Activated naive CD4-positive, alpha-beta T cell treated with Interleukin-2 at 50 U/mL for 16 hours (primary cell): Measurements from ENCODE around the gene PNLDC1.
A peak's percentile ranks its signal among the peaks of the same experiment; 100 is the strongest.
"Not testable (repeated sequence)": the region's sequence is repeated elsewhere in the genome, so short reads cannot be mapped to it uniquely, and the experiment has no call there.

Experiments
- DNase-seq: peaks from one replicate; pipeline ENCODE4 v3.0.0-alpha.2; 2020

The PNLDC1 gene

DNA sequence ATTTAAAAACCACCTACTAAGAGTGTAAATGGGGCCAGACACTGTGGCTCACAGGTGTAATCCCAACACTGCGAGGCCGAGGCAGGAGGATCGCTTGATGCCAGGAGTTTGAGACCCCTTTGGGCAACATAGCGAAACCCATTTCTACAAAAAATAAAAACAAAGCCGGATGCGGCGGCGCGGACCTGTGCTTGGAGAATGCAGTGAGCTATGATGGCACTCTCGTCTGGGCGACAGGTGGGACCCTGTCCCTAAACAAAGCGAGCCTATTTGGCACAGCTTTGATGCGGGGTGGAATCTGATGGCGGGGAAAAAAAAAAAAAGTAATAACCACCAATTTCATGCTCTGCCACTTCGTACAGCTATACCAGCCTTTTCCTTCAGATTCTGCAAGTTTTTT, 11.8 kb upstream of the PNLDC1 start:
- DNase-seq, result peak; percentile 24

DNA sequence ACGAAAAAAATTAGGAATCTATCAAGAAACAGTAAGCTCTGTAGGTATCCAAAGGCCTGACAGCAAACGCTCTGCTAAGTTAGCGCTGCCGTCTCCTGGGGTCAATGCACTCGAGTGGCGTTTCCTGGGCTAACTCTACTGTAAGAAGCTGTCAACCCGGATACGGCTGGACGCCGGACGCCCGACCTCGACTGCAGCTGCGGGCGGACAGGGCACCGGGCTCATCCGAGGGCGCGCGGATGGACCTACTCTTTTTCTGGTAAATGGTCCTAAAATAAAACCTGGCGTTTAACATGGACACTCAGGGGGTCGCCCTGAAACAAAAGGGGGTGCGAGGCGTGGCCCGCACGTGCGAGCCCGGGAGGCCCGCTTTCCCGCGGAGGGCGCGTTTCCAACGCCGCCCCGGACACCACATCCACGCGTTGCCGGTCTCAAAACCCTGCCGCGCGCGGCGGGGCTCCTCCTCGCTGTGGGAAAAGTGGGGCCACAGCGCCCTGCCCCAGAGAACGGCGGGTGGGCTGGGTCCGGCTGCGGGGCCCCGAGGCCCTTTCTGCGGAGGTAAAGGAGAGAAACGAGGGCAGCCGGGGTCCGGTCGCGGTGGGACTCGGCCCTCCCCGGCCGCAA, 11.2 kb upstream of the PNLDC1 start:
- peak; percentile 23 for DNase-seq

DNA sequence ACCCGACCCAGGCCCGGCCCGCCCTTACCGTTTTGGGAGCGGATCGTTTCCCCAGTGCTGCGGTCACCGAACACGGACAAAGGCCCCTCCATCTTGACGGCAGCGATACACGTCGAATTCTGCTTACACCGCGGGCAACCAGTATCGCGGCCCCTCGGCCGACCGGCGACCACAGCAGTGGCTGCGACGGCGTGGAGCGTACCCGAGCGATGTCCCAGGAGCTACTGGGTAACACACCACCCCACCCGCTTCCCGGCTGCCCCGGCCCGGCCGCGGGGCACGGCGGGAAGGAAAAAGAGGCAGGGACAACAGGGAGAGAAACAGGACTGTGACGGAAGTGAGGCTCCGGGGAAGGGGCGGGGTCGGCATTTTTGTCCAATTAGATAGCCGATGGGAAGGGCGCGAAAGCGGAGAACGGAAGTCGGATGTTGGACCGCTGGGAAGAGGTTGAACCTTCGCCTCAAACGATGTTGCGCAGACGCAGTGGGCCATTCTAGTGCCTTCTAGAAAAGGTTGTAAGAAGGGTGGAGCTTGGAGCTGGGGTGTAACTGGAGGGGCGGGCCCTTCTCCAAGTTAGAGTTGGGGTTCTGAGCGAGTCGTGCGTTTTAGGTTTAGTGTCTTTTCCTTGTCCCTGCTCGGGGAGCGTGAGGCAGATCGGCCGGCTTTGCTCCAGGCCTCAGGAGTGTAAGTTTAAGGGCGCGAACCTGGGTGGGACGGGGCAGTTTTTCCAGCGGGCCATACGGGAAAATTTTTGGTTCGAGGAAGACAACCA, 10.5 kb upstream of the PNLDC1 start, which contains the start of gene TCP1:
Gene TCP1 (minus strand): TSS at position 226 of the 772 bp plus-strand sequence. CDS start 134 bp downstream, at position 92.
- DNase-seq, result peak; percentile 100

DNA sequence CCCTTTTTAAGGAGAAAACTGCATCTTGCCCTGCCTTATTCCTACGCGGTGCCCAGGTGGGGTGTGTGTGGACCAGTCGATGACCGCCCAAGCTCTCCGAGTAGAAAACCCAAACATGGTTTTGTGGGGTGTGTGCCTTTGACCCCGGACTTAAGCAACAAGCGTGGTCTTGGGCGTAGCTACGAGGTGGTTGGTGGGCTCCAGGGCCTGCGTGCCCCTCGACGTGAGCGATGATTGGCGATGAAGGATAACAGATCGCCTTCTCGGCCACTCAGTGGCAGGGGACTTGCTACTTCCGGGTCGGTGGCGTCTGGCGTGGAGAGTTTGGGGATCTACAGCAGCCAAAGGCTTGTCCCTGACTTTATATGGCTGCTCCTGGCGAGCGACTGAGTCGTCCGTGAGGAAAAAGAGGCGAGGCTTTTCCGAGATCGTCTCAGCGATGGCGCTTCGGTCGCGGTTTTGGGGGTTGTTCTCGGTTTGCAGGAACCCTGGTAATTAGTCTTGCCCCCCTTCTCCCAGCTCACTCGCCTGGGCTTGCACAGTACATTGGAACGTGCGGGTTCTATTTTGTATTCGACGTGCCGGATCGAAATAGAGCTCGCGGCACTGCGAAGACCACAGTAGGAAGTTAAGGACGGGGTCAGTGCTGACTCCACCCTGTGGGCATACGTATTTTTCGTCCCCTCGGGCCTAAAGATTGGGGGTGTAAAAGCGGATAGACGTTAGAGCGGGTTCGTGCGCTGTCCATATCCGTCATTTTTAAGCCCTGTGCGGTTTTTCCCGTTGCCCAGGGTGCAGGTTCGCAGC, 9.7 kb upstream of the PNLDC1 start, which contains the start of gene MRPL18:
Gene MRPL18 (plus strand): TSS at position 319 of the 807 bp plus-strand sequence. CDS start 121 bp downstream, at position 440.
- DNase-seq, result peak; percentile 89

DNA sequence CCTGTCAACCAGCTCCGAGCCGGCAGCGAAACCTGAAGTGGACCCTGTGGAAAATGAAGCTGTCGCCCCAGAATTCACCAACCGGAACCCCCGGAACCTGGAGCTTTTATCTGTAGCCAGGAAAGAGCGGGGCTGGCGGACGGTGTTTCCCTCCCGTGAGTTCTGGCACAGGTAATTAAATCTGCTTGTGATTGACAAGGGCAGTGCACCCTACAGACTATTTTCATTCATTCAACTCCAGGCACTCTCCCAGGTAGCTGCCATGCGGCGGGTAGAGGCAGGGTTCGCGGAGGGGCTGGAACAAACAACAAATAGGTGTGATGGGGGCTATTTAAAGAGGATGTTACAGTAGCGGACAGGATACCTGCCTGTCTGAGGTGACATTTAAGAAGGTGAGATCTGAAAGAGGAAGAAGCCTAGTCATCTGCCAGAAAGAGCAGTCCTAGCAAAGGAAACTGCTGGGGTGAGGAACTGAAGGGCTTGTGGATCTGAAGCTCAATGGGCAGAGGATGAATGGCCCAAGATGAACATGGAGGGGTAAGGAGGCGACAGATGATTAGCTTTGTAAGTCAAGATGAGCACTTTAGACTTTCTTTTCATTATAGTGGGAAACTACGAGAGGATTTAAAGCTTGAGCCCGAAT, 9.0 kb upstream of the PNLDC1 start:
- no peak for DNase-seq

DNA sequence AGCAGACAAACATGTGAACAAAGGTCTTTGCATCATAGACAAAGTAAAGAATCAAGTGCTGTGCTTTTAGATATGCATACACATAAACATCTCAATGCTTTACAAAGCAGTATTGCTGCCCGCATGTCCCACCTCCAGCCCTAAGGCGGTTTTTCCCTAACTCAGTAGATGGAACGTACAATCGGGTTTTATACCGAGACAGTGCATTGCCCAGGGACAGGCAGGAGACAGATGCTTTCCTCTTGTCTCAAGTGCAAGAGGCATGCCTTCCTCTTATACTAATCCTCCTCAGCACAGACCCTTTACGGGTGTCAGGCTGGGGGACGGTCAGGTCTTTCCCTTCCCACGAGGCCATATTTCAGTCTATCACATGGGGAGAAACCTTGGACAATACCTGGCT, 5.1 kb upstream of the PNLDC1 start:
- not testable (repeated sequence) for DNase-seq

- DNase-seq, result no peak
Observed at GRCh38 chr6:159797554-159797953, 2.5 kb upstream of the PNLDC1 start.

- no peak for DNase-seq
Observed at GRCh38 chr6:159801935-159802334, 1.9 kb downstream of the PNLDC1 start.

DNA sequence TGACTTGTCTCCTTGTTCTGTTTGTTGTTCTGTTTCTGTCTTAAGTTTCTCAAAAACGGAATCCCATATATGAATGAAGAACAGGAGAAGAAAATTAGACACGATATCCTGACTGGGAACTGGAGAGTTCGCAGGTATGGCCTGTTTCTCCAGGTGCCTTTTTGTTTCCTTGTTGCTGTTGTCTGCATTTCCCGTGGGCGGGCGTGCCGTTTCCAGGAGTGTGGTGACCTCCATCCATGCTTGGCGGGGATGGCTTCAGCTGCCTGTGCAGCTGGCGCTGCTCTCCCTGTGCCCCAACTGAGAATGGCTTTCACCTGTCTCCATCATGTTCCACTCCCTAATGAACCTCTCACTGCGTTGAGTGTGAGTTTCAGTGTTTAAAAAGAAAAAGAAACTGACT, 4.4 kb downstream of the PNLDC1 start:
- DNase-seq, result no peak

DNA sequence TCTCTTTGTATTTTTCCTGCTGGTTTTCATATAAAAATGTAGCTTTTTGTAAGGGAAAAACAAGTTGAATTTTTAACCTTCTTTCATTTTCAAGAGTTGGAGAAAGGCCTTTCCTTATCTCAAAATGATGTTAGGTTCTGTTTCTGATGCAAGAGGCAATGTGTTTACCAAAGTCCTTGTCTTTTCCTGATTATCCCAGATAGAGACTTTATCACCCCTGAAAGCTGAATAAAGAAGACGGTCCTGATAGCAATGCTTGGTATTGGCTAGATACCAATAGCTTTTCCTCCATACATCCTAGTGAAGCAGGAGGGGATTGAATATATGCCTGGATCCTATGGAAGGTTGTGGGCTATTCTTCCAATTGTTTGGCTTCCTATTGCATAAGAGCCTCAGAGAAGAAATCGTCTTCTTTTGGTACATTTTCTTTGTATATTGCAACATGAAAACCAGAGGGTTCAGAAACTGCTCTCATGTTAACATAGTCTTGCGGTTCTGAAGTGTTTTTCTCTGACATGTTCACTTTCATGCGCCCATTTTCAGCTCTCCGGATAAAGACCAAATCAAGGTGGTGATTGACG, 5.5 kb downstream of the PNLDC1 start:
- DNase-seq, result no peak

DNA sequence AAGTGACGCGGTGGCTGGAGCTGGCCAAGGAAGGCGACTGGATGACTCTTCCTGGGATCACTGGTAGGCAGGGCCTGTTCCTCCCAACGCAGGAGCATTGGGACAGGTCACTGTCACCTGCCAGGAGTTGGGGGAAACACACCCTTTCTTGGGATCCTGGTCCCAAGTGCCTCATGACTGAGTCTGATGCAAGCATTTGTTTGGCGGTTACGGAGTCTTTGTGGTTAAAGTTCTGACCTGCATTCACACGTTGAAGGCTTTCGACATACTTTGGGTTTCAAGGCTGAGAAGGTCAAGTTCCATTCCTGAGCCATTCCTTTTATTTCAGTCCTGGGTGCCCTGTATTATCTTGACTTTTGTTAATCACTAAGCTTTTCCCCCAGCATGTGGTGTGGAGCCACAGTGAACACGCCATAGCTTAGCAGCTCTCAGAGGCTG, 6.0 kb downstream of the PNLDC1 start:
- DNase-seq, result no peak

DNA sequence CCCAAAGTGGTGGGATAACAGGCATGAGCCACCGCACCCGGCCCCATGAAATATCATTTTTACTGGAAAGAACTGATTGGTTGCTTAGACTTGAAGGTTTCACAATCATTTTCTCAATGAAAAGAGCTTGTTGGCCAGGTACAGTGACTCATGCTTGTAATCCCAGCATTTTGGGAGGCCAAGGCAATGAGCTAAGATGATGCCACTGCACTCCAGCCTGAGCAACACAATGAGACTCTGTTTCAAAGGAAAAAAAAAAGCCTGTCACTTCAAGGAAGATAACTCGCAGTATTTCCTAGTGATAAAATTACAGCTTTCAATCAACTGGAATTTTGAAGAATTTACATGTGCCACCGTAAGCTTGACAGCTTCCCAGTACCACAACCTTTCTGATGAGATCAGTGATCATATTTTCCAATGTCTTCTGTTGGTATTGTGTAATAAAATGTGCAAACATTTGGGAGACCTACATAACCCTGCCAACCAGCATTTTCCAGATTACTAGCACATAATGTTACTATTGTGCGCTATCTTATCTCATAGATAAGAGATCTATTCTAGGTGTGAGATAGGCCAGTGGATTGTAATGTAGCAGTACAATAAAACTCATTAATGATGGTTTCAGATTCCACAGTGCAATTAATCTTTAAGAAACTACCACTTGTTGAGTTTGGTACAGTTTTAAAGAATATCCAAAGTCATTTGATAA, 7.2 kb downstream of the PNLDC1 start:
- DNase-seq, result no peak

DNA sequence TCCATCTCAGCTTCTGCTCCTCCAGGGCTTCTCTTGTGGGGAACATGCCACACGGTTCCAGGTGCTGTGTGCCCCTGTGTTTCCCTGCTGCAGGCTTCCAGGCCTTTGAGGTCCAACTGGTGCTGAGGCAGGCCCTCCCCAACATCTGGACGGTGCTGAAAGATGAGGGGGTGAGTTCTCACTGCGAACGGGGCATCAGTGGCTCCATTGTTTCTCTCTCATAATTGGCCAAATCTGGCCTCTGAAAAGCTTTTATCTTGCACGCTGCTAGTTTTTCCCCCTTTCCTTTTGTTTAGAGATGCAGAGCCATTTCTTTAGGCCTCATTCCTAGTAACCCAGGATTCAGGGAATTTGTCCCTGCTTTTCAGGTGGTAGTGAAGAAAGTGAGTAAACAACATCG, 8.6 kb downstream of the PNLDC1 start:
- DNase-seq, result no peak

DNA sequence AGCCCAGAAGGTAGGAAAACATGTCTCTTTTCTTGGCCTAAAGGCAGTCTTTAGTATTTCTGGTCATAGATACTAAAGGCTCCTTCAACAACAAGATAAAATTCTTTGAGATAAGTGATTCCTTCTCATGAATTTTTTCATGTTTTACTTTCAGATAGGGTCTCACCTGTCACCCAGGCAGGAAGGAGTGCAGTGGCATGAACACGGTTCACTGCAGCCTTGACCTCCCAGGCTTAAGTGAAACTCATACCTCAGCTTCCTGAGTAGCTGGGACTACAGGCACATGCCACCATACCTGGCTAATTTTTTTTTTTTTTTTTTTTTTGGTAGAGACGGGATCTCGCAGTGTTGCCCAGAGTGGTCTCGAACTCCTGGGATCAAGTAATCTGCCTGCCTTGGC, 9.1 kb downstream of the PNLDC1 start:
- DNase-seq, result no peak

GRCh38 chr6:159813781-159814180, 13.7 kb downstream of the PNLDC1 start:
- no peak for DNase-seq

DNA sequence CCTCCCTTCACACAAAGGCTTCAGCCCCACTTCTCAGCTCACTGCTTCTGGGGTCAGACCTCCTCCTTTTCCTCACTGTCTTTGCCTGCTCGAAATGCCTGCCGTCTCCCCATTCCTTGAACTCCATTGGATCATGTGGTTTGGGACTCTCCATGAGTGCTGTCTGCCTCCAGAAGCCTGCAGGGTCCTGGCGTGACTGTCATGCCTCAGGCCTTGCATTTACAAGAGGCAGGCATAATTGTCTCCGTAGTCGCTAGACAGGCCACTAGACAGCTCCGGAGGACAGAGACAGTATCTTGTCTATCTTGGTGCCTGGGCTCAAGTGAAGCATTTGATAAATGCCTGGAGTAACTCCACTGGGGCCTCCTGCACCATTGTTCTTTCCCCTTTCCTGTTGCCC, 15.3 kb downstream of the PNLDC1 start:
- no peak for DNase-seq

GRCh38 chr6:159816775-159817174, 16.7 kb downstream of the PNLDC1 start:
- DNase-seq, result not testable (repeated sequence)

- DNase-seq, result no peak
Observed at GRCh38 chr6:159817951-159818739, 18.1 kb downstream of the PNLDC1 start.

GRCh38 chr6:159819098-159819497, 19.0 kb downstream of the PNLDC1 start:
- no peak for DNase-seq

DNA sequence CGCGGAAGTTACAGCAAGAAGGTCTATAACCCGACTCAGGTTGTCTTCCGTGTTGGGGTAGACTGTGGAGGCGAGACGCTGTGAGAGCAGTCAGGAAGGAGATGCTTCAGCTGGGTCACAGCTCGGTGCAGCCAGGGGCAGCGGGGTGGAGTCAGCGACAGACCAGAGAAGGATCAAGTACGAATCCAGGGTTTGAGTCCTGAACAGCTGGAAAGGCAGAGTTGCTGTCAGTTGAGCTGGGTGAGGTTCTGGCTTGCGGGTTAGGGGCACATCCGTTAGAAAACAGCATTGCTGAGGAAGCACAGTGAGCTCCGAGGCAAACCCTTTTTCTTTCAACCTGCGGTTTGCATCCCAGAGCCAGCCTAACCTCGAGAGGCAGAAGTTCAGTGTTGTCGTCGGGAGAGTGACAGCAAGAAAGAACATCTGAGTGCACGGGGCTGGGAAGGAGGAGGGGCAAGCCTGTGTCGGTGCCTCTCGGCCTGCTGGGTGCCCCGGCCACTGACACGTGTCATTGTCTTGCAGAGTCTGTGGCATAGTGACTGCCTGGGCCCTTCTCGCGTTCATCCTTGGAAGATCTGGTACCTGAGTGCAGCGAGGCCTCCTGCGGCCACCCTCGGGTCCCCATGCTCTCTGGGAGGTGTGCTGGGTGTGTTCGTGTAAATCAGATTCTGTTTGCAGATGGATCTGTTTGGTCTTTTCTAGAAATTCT, 20.0 kb downstream of the PNLDC1 start:
- DNase-seq, result peak; percentile 22
